HL-60/S4 treated with phorbol 12-myristate 13-acetate at 8.2 ng/mL for 4 days and 3 days (cell line): ENCODE measurements around the gene PIK3IP1.
"Not testable (repeated sequence)": the region's sequence is repeated elsewhere in the genome, so short reads cannot be mapped to it uniquely, and the experiment has no call there.

ENCODE experiments used
- in situ Hi-C: fragments of 300-500 bp; cut with MboI; formaldehyde crosslinking; loops from 2 replicates; pipeline ENCODE4 v1.15.0; 2022; ENCODE audit warnings: low sequenced_read_pairs

PIK3IP1 gene, protein sequence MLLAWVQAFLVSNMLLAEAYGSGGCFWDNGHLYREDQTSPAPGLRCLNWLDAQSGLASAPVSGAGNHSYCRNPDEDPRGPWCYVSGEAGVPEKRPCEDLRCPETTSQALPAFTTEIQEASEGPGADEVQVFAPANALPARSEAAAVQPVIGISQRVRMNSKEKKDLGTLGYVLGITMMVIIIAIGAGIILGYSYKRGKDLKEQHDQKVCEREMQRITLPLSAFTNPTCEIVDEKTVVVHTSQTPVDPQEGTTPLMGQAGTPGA

DNA sequence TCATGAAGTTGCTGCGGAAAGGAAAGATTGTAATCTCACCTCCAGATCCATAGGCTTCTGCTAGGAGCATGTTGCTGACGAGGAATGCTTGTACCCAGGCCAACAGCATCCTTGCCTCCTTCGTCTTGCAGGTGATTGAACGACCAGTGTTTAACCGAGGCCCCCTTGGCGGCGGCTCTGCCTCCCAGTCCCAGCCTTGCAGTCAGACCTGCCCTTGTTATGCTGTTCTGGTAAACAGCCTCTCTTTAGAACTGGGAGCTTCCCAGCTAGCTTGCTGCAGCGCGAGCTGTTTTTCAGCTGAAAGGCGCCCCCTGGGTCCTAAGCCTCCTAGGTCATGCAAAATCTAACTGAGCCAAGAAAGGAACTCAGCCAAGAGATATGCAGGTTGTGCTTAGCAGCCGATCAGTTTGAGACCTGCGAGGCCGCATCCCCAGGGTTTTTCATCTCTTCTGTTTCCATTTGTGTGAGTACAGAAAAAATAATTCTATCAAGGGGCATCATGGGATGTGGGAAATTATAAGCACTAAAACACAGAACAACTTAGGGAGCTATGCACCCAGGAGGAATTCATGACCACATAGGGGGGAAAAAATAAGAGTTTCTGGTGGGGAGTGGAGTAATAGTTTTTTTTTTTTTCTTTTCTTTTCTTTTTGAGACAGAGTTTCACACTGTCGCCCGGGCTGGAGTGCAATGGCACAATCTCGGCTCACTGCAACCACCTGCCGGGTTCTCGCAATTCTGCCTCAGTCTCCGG lies at the start of gene PIK3IP1:
Gene PIK3IP1 (minus strand): TSS at position 253 of the 754 bp plus-strand sequence. CDS start 144 bp downstream, at position 109.
- in situ Hi-C loops = no loop called here

GRCh38 chr22:31341386-31342088 lies 49.2 kb upstream of the PIK3IP1 start:
- in situ Hi-C loops = no loop called here

DNA sequence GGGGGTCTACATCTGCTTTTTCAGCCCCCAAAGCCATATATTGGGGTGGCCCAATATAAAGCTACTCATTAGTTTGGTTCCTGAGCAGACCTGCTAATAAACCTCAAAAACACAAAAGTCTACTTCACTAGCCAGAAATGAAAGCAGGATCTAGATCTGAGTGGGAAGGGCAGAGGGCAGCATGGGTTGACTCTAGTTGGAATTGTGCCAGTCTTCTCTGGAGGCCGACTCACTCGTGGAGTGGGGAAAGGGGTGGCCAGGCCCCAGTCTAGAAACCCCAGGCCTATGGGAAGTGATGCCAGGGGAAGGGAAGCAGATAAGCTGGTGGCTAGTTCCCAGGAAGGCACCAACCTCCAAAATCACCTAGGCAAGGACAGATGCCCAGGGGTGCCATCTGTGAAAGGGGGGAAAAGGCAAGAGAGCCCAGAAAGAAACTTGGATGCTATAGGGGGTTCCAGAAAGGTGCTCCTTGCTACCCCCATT lies 48.5 kb upstream of the PIK3IP1 start:
- in situ Hi-C loops = no loop called here

GRCh38 chr22:31340360-31340759 lies 48.1 kb upstream of the PIK3IP1 start:
- in situ Hi-C loops = no loop called here

DNA sequence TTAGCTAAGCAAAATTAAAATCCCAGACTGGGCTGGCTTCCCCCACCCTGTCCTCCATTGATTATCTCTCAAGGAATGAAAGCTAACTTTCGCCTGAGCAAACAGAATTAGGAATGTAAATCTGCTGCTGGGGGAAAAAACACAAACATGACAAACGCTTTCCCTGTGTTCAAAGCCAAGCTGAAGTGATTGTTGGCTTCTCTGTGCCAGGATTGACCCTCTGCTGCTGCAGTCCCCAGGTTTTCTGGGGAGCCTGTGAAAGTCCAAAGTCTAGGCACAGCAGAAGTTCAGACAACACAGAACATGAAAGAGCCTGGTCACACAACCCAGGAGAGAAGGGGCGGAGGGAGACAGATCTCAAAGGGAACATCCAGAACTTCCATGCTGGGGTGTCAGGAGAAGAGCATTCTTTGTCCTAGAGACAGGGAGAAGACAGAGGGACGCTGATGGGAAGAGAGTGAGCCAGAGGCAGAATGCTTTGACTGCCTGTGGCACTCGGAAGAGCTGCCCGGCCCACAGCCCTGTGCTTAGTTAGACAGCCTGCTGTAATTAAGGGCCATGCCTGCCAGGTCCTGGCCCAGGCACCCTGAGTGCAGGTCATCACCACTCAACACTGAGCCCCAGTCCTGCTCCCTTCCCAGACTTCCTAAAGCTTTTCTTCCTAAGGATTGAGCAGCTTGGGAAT lies 47.0 kb upstream of the PIK3IP1 start:
- in situ Hi-C loops = no loop called here

- in situ Hi-C loops = no loop called here
Observed at GRCh38 chr22:31337178-31337577, 44.9 kb upstream of the PIK3IP1 start.

DNA sequence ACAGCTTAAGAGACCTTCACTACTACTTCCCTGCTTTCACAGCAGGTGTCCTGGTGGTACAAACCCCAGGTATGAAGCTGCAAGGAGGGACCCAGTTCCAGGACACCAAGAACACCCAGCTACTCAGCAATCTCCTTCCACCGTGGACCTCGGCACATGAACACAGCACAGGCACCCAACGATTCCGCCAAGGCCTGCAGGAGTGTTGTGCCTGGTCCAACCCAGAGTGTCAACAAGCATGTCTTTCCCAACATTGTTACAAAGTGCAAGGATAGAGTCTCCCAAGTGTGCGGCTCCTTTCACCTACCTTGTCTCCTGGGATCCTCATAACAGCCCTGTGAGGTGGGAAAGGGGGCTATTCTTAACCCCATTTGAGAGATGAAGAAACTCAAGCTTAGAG lies 42.0 kb upstream of the PIK3IP1 start:
- in situ Hi-C loops = no loop called here

DNA sequence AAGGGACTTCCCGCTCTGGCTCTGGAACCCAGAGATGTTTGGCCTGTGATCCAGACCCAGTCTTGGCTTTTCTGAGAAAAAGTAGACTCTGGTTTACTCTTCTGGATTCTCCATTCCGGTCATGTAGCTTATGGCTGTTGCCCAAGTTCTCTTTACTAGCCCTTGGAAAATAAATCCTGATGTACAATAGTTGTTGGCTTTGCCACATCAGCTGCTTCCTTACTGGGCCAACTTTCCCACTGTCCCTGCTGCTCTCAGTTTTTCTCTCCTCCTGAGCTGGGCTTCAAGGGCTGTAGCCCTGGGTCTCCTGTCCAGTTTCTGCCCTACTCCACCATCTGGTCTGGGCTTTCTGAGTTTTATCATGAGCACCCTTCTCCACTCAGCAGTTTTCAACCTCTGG lies 41.4 kb upstream of the PIK3IP1 start:
- in situ Hi-C loops = no loop called here

- in situ Hi-C loops = no loop called here
Observed at GRCh38 chr22:31332886-31333285, 40.6 kb upstream of the PIK3IP1 start.

DNA sequence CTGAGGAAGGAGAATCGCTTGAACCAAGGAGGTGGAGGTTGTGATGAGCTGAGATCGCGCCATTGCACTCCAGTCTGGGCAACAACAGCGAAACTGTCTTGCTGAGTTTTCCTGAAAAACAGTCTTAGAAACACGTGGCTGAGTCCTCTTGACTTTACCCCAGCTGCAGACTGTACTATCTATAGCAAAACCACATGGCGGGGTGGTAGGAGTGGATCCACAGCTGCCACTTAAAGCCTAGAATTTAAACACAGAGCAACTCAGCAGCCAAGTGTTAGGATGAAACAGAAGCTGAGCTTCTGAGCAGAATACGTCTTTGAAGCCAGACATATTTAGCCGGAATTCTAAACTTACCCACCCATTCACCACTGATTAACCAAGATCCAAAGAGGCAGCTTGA lies 39.7 kb upstream of the PIK3IP1 start:
- in situ Hi-C loops = no loop called here

DNA sequence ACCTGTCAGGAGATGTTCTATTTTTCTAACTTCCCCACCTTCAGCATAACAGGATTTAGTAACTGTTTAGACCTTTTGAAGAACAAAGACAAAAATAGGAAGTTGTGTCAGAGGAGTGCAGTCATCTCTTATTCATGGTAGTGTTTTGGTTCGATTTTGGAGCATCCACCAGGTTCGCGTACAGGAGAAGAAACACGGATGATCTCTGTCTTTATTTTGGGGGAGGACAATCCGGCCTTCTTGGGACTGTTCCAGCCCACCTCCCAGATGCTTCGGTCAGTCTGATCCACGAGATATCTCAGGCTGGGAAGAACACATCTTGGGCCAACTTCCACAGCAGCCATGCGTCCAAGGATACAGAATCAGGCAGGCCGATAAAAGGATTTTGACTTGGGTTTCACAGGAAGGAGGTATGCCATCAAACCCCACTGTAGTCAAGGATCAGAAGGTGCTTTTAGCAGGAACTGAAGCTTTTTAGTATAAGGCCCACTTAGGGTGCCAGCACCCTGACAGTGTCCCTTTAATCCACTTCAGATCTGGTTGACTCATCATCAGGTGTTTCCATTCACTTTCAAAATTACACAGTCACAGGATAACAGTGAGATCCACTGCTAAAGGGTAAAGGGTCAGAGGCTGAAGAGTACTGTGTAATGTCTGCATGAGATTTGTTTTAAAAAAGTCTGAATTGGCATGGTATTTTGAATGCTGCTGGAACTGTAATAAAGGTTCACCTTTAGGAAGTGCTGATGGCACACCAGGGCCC lies 37.3 kb upstream of the PIK3IP1 start:
- in situ Hi-C loops = no loop called here

- in situ Hi-C loops = no loop called here
Observed at GRCh38 chr22:31329029-31329428, 36.7 kb upstream of the PIK3IP1 start.

DNA sequence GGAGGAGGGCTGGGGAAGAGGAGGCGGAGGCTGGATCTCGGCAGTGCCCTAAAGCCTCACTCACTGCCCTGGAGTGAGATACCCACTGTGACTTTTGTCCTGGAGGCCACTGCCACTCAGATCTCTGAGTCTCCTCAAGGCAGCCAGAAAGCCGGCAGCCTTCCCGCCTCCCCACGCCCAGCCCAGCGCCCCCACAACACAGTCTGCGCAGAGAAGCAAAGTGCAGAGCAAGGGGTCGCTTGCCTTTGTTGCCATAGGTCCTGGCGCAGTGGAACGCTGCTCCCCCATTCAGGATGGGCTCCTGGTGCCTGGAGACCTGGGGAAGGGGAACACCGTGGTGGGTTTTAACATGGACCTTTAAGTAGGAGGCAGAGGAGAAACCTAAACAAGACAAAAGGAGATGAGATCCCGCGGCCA lies 36.3 kb upstream of the PIK3IP1 start:
- in situ Hi-C loops = no loop called here

DNA sequence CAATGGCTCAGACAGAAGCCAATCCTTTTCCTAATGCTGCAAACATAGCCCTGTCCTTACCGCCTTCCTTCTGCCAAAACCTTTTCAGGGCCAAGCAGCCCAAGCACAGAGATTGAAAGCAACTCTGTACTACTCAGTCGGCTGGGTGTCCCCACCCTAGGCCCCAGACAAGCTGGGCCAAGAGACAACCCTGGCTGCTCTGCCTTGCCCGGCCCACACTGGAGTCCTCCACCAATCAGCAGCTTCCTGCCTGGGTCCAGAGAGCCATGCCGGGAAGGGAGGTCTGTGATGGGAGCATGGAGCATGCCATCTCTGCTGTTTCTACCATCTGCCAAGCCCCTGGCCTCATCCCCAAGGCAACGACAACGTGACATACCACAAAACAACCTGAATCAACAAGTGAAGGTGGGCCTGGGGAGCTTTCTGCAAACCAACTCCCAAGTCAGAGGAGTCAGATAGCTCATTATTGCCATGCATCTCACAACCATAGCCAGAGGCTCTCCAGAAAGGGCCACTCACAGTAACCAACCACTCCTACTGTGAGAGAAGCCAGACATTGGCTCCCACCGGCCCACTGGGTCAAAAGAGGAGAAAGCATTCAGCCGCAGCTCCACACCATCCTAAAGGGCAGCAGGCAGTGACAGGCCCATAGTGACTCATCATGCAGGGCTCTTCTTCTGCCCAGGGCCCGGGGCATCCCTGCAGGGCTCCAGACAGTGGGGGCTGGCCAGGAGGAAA lies 35.7 kb upstream of the PIK3IP1 start:
- in situ Hi-C loops = no loop called here

- in situ Hi-C loops = no loop called here
Observed at GRCh38 chr22:31326877-31327276, 34.6 kb upstream of the PIK3IP1 start.

DNA sequence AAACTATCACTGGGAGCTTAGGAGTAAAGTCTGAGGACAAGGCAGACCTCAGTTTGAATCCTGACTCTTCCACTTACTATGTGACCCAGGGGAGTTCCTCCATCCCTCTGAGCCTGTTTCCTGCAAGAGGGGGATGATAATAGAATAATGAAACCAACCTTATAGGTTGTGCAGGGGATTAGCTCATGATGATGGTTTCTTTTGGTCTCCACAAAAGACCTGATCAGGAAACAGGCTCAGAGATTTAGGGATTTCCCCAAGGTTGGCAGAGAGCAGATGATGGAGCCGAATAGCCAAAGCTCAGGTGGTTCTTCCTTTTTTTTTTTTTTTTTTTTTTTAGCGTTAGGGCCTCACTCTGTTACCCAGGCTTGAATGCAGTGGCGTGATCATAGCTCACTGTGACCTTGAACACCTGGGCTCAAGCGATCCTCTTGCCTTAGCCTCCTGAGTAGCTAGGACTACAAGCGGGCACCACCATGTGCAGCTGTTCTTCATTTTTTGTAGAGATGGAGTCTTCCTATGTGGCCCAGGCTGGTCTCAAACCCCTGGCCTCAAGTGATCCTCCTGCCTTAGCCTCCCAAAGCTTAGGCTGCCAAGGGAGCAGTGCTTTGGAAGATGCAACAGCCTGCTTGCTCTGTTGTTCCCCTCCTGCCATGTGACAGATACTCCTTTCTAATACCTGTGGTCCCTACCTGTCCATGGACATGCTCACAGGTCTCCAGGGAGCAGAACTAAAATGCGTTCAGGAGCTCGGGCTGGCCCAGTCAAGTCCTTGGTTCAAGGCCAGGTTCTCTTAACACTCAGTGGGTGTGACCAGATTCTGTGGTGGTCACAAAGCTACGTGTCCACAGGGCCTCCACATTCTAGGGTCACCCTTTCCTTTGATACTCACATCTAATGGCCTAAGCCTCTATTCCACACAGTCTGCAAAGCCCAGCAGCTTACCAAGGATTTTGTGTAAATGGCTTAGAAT lies 31.6 kb upstream of the PIK3IP1 start:
- in situ Hi-C loops = no loop called here

DNA sequence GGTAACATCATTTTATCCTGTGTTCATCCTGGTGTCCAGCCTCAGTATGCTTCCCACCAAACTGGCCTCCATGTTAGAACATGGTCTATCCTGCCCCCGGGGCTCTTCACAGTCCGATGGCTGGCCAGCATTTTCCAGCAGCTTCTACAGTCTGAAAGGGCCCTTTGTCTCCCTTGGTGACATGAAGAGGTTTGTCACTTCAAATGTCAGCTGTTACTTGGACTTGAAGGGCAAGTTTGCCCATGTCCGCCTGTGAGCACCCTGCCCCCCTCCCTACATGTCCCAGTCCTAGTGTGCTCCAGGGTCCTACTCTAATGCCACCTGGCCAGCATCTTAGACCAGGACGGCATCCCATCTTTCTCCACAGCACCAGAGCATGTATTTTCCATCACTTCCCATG lies 29.1 kb upstream of the PIK3IP1 start:
- in situ Hi-C loops = no loop called here

DNA sequence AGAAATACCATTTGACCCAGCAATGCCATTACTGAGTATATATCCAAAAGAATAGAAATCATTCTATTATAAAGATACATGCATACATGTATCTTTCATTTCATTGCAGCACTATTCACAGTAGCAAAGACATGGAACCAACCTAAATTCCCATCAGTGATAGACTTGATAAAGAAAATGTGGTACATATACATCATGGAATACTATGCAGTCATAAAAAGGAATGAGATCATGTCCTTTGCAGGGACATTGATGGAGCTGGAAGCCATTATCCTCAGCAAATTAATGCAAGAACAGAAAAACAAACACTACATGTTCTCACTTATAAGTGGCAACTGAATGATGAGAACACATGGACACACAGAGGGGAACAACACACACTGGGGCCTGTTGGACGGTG lies 21.9 kb upstream of the PIK3IP1 start:
- in situ Hi-C loops = not testable (repeated sequence)
